Measurements from ENCODE around the gene KRT40.
A peak's percentile ranks its signal among the peaks of the same experiment; 100 is the strongest.

Gene KRT40

DNA sequence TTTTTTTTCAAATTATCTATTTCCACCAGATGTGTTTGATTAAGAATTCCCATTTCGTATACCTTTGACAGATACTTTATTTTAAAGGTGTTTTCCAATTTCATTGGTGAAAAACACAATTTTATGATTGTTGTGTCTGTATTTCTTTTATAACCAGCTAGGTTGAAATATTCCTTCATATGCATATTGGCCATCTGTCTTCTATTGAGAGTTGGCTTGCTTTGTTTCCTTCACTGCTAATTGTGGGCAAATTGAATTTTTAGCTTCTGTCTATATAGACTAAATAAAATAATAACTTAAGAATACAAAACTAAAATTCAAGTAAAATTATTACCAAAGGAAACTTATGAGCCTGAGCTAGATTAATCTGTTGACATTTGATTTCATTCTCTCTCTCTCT is 11.0 kb upstream of the KRT40 start:
- DNase-seq = no peak

DNA sequence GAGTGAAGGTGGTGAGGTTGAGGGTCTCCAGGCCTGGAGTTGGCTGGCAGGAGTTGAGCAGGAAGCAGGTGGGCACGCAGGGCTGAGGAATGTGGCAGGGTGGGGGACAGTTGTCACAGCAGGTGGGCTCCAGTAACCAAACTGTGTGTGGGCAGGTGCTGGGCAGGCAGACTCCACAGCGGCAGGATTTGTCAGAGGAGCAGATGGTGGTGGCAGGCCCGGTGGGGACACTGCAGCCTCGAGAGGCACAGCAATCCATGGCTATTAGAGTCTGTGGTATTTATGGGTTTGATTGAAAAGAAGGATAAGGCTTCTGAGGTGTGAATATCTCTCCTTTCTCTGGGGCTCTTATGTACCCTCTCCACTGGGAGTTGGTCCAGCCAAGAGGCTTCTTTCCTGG is 9.7 kb upstream of the KRT40 start, which contains the start of gene KRTAP3-3:
KRTAP3-3 (minus strand) TSS at position 326 of the 400 bp plus-strand sequence; CDS start at position 259, 67 bp downstream.
- no peak for DNase-seq

DNA sequence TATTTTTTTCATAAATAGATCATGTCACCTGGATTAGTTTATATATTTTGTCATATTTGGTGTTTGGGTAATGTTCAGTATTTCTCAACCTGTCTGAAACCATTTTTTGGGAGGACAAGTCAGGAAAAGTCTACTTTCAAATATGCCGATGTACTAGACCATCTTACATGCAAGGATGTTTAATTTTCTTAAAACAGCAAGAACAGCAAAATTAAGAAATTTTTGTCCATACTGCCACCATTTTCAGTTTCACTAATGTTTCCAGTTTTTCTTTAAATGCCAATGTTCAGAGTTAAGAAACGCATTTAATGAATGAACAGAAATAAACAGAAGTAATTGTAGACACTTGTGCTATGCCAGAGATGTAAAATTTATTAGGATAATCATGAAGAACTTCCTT is 9.0 kb upstream of the KRT40 start:
- no peak for DNase-seq

DNA sequence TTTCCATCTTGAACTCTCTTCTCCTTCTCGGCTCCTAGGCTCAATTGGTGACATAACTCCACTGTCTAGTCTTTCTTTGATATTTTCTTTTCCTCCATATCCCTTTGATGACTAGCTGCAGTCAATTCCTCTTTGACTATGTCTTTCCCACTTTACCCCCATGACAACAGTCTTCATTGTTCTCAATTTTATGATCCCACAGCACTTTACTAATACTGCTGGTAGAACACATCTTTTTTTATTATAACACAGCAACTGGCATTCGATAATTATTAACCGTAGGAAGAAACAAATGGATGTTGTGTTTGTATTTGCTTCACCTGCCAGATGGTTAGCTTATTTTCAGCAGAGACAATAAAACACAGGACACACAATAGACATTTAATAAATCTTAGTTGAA is 8.5 kb upstream of the KRT40 start:
- DNase-seq = no peak

DNA sequence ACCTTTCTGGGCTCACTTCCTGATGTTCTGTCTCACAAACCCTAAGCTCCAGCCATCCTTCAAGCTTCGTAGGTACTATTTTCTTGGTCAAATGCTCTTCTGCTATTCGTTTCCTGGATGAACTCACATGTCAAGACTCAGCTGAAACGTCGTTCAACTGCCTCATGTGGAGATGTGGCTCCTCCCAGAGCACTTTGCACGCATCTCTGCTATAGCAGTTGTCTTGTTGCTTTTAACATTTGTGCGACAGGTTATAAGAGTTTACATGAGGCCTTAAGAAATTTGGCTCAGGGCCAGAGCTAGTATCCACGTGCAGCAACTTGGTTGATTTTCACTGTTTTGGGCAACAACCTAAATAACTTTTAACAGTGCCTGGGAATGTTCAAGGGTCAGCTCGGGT is 2.8 kb upstream of the KRT40 start:
- DNase-seq = no peak

DNA sequence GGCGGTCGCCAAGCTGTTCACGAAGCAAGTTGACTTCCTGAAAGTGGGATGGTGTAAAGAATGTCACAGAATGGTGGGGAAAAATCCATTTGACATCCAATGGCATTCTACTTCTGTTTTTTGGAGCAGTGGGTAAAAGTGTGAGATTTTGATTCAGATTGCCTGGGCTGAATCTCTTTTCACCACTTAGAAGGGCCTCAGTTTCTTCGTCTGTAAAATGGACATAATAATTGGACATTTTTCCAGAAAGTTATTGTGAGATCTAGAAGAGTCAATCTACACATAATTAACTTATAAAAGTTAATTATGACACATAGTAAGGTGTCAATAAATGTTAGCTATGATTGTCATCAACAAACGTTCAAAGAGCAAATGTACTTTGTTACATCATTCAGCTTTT is 3.0 kb downstream of the KRT40 start:
- DNase-seq = no peak

DNA sequence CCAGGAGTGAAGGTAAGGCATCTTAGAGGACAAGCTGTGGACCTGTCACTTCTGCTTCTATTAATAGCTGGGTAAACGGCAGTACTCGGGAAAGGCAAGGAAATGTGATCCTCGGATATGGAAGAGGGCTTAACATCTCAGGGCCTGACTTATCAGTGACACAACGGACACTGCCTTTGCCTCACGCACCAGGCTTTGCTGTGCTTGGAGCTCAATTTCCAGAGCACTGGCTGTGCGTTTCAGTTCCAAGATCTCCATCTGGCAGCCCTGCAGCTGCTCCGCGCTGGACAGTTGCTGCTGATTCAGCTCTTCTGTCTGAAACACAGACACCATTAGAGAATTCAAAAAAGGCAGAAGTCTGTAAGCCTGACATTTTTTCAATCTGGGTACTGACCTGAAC is 3.5 kb downstream of the KRT40 start:
- no peak for DNase-seq

DNA sequence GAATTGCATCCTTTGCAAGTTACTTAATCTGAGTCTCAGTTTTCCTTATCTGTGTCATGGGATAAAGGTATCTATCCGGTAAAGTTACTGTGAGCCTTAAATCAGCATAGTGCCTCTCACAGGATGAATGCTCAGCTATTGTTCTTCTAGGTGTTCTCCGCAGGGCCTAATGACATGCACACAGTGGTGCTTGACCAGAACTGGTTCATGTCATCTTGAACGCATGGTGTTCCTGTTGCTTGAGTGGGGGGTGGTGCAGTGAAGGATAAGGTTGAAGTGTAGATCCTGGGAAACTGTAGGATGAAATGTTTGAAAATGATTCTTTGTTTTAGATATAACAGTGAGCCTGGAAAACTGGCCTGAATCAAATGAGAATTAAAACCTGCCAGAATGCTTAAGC is 4.0 kb downstream of the KRT40 start:
- no peak for DNase-seq

DNA sequence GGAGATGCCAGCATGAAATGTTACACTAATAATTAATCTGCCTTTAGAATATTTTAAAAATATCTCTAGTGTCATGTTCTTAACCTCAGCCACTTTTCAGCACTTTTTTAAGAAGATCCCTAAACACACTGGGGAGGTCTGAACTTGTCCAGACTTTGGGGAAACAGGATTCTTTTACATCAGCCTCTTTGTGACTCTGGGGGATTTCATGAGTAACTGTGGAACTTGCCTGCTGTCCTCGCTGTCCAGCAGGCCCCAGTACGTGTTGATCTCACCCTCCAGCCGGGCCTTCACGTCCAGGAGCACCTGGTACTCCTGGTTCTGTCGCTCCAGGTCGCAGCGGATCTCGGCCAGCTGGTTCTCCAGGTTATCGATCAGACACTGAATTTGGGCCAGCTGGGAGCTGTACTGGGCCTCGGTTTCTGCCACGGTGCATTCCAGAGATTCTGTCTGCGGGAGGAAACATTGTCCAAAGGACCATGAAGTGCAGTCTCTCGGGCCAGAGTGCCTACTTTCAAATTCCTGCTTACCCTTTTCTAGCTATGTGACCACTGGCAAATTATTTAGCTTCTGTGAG is 5.5 kb downstream of the KRT40 start:
- no peak for DNase-seq

DNA sequence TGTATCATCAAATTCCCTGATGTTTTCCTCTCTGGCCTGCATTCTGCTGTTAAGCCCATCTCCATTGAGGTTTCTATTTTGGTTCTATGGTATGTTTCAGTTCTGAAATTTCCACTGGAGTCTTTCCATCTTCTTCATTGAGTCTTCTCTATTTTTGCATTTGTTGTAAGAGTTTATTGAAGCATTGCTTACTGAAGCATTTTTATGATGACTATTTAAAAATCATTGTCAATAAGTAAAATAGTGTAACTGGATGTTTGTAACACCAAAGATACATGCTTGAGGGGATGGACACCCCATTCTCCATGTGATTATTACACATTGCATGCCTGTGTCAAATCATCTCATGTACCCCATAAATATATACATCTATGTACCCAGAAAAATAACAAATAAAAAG is 8.6 kb downstream of the KRT40 start:
- DNase-seq = no peak

DNA sequence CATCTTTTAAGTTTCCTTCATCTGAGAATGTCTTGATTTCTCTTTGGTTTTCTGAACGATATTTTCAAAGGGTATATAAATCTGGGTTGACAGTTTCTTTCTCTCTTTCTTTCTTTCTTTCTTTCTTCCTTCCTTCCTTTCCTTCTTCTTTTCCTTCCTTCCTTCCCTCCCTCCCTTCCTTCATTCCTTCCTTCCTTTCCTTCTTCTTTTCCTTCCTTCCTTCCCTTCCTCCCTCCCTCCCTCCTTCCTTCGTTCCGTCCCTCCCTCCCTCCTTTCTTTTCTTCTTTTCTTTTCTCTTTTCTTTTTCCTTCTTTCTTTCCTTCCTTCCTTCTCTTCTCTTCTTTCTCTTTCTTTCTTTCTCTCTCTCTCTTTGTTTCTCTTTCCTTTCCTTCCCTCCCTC is 9.8 kb downstream of the KRT40 start:
- no peak for DNase-seq

DNA sequence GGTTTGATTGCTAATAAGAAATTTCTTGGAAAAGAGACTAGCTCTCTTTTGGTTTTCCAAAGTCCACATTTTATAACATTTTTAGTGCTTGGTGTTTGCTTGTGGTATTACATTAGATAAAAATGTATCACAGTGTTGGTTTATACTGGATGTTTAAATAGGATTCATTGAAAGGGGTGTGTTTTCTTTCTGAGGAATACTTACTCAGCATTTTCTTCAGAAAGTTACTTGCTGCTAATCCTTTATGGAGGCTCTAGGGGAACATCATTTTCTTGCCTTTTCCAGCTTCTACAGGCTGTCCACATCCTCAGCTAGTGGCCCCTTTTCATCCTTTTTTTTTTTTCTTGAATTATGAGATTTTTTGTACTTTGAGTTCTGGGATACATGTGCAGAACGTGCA is 16.5 kb downstream of the KRT40 start:
- no peak for DNase-seq

DNA sequence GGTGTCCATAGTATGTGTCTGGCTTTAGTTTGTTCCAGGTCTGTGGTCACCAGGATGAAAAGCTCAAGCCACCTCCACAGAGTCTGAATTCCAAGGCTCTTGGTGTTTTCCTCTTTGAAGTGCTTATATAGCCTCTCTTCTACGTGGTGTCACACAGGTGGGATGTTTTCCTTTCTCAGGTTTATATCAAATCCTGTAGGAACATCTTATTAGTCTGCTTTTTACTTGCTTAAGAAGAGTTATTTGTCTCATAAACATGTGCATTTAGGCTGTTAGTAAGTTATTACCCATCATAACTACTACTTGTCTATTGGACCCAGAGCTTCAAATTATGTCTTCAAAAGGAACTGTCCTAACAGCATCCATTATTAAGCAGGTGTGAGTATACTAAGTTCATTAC is 17.3 kb downstream of the KRT40 start, which contains the start of gene KRT39:
KRT39 (minus strand) TSS at position 101 of the 400 bp plus-strand sequence; CDS start at position 9, 92 bp downstream.
- no peak for DNase-seq

DNA sequence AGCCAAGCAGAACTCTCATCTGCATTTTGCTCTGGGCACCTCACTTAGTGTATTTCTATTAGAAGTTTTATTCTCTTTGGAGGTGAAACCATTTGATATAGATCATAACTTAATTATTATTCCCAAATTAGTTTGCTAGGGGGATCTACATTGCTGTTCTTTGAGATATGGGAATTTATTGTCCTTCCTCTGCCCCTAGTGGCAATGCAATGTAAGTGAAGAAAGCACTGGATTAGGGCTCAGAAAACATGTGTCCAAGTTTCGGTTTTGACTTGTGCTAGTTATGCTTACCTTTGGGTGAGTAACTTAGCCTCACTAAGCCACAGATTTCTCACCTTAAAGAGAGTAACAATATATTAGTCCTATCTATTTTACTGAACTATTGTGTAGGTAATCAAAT is 20.3 kb downstream of the KRT40 start:
- DNase-seq = no peak

DNA sequence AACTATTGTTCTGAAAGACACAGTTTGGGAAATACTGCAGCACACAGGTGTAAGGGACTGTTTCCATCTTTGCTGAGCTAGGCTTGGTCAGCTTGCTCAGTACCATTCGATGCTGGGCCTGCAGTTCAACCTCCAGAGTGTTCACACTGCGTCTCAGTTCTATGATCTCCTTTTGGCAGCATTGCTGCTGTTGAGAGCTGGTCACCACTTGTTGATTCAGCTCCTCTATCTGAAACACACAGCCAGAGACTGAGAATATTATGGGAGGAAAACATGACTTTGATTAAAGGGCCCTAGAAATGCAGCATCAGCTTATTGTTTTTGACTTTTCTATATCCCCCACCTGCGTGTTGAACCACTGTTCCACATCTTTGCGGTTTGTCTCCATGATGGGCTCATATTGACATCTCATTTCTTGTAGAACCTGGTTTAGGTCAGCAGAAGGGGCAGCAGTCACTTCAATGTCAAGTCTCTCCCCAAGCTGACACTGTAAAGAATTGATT is 22.0 kb downstream of the KRT40 start:
- DNase-seq = no peak

DNA sequence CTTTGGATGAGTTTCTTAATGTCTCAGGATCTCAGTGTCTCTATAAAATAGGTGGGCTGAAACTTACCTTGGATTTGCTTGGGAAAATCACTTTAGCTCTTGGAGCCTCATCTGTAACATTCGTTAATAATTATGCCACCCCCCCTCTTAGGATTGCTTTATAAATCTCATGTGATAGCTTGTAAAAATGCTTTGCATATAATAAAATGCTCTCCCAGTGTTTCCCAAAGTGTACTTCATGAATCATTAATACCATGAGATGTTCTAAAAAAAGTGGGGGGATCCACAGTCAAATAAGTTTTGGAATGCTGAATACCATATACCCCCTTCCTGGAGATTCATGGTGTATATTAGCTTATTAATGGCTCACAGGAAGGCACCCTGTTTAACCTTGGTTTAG is 22.5 kb downstream of the KRT40 start:
- no peak for DNase-seq

DNA sequence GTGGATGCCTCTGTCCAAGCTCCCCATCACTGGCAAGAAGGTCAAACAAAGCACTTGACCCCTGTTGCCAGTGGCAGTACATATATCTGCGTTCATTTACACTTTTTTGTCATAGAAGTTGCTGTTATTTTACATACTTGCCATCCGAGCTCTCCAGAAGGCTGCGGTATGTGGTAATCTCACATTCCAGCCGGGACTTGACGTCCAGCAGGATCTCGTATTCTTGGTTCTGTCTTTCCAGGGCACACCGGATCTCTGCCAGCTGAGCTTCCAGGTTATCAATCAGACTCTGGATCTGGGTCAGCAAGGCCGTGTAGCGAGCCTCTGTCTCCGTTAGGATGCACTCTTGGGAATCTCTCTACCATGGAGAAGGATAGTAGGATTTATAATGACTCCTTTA is 24.0 kb downstream of the KRT40 start:
- DNase-seq = no peak

DNA sequence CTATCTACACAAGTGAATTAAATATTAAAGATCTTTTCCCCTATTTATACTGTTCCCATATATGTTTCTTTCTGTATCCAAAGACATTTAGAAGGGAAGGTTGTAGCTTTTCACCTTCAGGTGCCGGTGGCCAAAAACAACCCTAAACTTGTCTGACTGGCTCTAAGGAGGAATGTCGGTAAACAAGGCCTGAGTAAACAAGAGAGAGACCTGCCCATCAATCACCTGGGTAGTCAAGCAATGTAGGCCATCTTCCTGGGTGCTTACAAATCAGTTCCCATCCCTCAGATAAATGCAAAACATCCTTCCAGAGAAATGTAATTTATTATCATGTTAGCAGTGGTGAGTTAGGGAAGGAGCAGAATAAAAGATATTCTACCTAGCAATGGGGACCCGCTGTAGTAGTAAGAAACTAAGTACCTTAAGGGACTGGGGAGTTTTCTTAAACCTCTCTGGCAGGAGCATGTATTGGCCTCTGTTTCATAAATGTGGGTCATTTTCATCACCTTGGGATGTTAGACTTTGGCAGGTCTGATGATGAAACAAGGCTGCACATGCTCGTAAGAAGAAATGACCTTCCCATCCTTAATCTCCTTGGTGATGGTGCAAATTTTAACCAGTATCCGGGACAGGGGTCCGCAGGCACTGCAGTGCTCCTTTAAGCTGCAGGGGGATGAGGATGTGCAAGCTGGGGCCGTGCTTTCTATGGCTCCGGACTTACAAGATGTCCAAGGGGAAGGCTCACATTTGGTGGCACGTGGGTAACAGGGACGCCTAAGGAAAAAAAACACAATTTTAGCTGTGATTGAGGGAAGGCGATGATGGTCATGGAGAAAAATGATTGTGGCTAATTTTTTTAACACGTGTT is 25.8 kb downstream of the KRT40 start:
- peak; percentile 58 for DNase-seq

DNA sequence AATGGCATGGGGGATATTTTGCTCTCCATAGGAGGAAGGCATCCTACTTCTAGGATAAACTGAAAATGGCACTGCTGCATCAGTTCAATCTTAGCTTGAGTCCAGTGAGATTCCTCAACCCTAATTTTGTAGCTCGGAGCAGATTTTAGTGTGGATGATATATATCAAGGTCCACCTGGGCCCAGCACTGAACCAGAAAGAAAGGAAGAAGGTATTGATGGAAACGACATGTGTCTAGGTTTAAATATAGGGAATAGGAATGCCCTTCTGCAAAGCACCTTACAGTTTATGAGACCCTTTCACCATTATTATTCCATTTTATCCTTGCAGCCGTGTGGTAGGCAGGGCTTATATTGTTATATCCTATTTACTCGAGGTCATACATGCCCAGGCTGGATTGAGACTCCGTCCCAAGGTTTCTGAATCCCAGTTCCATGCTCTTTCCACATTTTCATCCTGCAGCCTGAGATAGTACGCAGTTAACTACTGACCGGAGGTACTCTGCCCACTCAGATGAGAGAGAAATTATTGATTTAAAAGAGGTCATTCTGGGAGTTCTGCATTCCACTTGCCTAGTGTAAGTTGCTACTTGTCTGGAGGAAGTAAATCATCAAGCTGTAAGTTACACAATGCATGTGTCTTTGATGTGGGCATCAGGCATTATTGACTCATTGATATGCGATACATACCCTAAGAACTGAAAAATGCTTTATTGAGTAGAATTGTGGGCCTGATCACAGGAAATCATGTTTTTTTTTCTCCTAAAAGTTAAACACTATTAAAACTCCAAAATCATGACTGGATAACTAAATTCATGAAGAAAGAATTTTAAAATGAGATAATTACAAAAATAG is 27.5 kb downstream of the KRT40 start:
- no peak for DNase-seq

DNA sequence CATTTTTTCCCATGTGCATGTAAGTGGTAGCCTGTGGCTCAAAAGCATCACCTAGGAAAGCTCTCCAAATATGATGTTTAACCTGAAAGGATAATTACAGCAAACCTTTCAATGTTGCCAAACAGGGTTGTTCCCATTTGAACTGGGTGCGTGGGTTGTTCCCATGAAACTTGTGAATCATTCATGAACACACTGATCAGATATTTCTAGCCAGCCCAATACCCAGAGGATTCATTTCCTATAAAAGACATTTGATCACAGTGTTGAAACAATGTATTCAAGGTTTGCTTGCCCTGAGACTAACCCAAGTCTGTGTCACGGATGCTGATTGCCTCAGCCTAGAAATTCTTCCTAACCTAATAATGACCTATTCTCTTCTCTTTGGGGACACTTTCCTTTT is 30.2 kb downstream of the KRT40 start:
- DNase-seq = no peak

DNA sequence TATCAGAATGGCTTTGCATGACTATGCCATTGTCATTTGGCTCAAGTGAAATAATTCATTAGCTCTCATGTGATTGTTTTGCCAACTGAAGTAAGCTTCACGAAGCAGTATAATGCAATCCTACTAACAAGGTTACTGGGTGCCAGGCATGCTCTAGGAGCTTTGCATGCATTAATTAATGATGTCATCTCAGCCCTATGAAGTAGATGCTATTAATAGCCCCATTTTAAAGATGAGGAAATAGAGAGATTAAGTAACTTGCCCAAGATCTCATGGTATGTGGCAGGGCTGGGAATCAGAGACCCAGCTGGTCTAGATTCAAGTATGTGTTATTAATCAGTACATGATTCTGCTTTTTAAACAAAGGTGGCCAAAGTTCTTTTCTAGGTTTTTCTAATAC is 31.5 kb downstream of the KRT40 start:
- DNase-seq = no peak

DNA sequence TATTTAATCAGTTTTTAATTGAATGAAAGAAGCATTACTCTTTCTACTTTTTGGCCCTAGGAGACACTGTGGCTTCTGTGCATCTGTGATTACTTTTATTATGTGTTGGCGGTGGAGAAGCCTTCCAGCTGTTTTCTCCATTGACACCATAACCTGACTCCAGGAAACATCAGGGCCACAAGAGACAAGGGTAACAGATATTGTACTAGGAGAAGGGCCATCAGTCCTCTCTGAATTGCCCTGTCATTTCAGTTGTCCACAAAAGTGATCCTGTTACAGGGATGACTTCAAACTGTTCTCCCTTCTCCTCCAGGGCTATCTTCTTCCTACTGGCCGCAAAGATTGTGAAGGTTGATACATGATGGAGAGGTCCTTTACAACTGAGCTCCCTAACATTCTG is 32.0 kb downstream of the KRT40 start:
- DNase-seq = no peak

DNA sequence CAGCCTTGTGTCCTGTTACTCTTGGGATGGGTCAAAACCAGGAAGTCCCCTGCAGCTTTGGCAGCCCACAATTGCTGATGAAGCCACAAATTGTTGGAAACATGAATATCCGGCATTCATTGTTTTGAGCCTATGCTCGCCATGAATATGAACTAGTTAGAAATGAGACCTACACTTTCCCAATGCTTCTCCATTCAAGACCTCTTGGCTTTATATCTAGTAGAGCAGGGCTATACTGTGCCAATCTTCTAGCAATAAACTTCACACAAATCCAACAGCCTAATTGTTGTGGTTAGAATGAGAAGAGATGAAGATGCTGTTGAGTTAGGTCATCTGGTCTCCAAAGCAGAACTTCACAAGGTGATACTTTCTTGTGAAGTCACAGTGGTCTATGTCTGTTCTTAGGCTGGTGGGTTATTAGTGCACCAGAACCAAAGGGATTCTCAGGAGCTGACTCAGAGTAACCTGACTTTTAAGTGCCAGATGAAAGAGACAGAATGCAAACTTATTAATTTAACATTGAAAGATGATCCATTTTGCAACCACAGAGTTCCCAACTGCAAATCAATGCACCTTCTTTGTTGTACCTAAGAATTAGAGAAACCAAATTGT is 33.0 kb downstream of the KRT40 start:
- DNase-seq = no peak
